NB4 (cell line): Measurements from ENCODE around the gene SELENOK.

ENCODE experiments used
- MYC ChIP-seq: IDR thresholded peaks from 2 replicates; pipeline ENCODE4 v1.6.1; 2011; ENCODE audit warnings: low read depth, low read length
- POLR2A ChIP-seq: IDR thresholded peaks from 2 replicates; pipeline ENCODE4 v1.6.1; 2011; ENCODE audit warnings: mild to moderate bottlenecking; ENCODE audit not compliant: insufficient read length; ENCODE audit errors: extremely low read depth
- TF ChIP-seq, protein P1 (sequence below): IDR thresholded peaks from one replicate; pipeline ENCODE4 v1.5.1; 2012; ENCODE audit warnings: low read depth, low read length
- TF ChIP-seq, protein P2 (sequence below): IDR thresholded peaks from 2 replicates; pipeline ENCODE4 v1.6.1; 2011; ENCODE audit warnings: low read depth, low read length

DNA sequence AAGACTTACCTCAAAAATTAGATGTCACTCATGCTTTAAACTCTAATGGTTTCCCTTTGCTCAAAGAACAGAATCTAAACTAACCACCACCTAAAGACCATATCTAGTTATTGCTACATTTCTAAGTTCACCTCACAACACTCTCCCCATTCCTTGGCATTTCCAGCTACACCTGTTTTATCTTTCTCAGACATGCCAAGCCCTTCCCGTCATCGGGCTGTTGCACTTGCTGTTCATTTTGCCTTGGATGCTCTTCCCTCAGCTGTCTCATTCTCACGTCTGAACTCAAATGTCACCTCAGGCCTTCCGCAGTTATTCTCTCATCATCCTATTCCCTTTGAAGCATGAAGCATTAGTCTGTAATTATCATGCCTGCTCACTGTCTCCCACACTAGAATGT, 8.7 kb downstream of the SELENOK start:
- no peak for TF ChIP-seq POLR2A
- TF ChIP-seq, protein P1, sequence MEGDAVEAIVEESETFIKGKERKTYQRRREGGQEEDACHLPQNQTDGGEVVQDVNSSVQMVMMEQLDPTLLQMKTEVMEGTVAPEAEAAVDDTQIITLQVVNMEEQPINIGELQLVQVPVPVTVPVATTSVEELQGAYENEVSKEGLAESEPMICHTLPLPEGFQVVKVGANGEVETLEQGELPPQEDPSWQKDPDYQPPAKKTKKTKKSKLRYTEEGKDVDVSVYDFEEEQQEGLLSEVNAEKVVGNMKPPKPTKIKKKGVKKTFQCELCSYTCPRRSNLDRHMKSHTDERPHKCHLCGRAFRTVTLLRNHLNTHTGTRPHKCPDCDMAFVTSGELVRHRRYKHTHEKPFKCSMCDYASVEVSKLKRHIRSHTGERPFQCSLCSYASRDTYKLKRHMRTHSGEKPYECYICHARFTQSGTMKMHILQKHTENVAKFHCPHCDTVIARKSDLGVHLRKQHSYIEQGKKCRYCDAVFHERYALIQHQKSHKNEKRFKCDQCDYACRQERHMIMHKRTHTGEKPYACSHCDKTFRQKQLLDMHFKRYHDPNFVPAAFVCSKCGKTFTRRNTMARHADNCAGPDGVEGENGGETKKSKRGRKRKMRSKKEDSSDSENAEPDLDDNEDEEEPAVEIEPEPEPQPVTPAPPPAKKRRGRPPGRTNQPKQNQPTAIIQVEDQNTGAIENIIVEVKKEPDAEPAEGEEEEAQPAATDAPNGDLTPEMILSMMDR, result no peak
- TF ChIP-seq MYC, result no peak
- TF ChIP-seq, protein P2, sequence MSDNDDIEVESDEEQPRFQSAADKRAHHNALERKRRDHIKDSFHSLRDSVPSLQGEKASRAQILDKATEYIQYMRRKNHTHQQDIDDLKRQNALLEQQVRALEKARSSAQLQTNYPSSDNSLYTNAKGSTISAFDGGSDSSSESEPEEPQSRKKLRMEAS, result no peak
